ENCODE measurements around the gene CLMN. TPM values are rescaled to one million over a fixed set of nuclear protein-coding genes. Genes with fewer than 3 reads are reported as not detected.

CLMN gene
- polyA plus RNA-seq, 1 donor from 2014 or later = 0.57 TPM

DNA sequence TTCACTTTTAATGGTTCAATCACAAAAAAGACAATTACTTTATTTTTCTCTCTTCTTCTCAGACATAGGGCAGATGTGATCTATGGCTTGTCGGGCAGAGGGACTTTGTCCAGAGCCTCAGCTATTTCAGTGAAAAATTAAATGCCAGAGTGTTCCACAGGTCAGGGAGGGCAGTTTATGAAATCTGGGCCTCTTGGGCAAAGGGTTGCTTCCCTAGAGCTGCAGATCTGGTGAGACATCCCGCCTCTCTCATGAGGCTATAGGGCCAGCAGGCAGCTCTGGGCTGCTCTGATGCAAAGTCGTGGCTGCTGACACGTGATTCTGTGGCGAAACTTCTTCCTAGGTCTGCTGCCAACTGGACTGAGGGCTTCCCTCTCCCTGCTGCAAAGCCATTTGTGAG, 6.0 kb downstream of the CLMN start:
- H3K4me3 ChIP-seq (ENCODE audit: low read length) = no peak overlapping the region
- no peaks in the 10 kb centered on the region for H3K79me2 ChIP-seq (replicated peaks; ENCODE audit: insufficient read depth, low read length)
- H3K36me3 ChIP-seq (ENCODE audit: insufficient read depth, low read length) = no peaks in the 10 kb centered on the region
- H3K9ac ChIP-seq (ENCODE audit: low read length) = no peak overlapping the region
- H2AFZ ChIP-seq (ENCODE audit: low read depth, low read length) = no peak overlapping the region
- TF ChIP-seq SMC3 (conservative IDR thresholded peaks at IDR 0.05; ENCODE audit: poor library complexity) (no peak), TAF1 (IDR thresholded peaks at IDR 0.05; ENCODE audit: low read depth) (no peak), EZH2 (IDR thresholded peaks at IDR 0.05; ENCODE audit: borderline replicate concordance, insufficient read depth, low read length, poor library complexity, severe bottlenecking) (no peak), RAD21 (conservative IDR thresholded peaks at IDR 0.05) (no peak), MXI1 (conservative IDR thresholded peaks at IDR 0.05; ENCODE audit: poor library complexity, severe bottlenecking) (no peak), EP300 (conservative IDR thresholded peaks at IDR 0.05; ENCODE audit: poor library complexity, severe bottlenecking) (no peak)
- TF ChIP-seq, protein P1, sequence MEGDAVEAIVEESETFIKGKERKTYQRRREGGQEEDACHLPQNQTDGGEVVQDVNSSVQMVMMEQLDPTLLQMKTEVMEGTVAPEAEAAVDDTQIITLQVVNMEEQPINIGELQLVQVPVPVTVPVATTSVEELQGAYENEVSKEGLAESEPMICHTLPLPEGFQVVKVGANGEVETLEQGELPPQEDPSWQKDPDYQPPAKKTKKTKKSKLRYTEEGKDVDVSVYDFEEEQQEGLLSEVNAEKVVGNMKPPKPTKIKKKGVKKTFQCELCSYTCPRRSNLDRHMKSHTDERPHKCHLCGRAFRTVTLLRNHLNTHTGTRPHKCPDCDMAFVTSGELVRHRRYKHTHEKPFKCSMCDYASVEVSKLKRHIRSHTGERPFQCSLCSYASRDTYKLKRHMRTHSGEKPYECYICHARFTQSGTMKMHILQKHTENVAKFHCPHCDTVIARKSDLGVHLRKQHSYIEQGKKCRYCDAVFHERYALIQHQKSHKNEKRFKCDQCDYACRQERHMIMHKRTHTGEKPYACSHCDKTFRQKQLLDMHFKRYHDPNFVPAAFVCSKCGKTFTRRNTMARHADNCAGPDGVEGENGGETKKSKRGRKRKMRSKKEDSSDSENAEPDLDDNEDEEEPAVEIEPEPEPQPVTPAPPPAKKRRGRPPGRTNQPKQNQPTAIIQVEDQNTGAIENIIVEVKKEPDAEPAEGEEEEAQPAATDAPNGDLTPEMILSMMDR (IDR thresholded peaks at IDR 0.05; ENCODE audit: poor library complexity, severe bottlenecking) = no peak
- no peaks in the 10 kb centered on the region for H3F3A ChIP-seq (ENCODE audit: insufficient read depth, low read length, poor library complexity, severe bottlenecking)
- H3K27ac ChIP-seq (ENCODE audit: low read length) = no peak overlapping the region
- no peak overlapping the region for H3K4me2 ChIP-seq (ENCODE audit: low read length)
- no peaks in the 10 kb centered on the region for H4K20me1 ChIP-seq (ENCODE audit: insufficient read depth)
- no peaks in the 10 kb centered on the region for H3K9me3 ChIP-seq (ENCODE audit: low read length)
- H3K27me3 ChIP-seq (ENCODE audit: insufficient read depth, low read depth, low read length) = peaks cover 3% of the 10 kb centered on the region
- H3K9me2 ChIP-seq (ENCODE audit: insufficient read depth, low read length) = no peaks in the 10 kb centered on the region

DNA sequence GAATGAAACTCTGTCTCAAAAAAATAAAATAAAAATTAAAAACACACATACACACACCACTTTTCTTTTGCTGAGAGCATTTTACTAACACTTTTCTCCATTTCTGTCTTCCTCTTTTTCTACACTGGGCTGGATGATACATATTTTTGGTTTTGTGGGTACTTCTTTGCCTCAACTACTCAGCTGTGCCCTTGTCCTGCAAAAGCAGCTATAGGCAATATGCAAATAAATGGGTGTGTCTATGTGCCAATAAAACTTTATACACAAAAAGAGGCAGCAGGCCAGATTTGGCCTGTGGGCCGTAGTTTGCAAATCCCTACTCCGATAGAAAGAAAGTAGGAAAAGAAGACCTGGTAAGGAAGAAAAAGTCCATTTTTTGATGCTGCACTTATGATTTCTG, 6.5 kb downstream of the CLMN start:
- H3K27me3 ChIP-seq (ENCODE audit: insufficient read depth, low read depth, low read length) = no peaks in the 10 kb centered on the region
- no peaks in the 10 kb centered on the region for H4K20me1 ChIP-seq (ENCODE audit: insufficient read depth)
- no peaks in the 10 kb centered on the region for H3K9me3 ChIP-seq (ENCODE audit: low read length)
- no peak overlapping the region for H3K27ac ChIP-seq (ENCODE audit: low read length)
- no peaks in the 10 kb centered on the region for H3F3A ChIP-seq (ENCODE audit: insufficient read depth, low read length, poor library complexity, severe bottlenecking)
- H2AFZ ChIP-seq (ENCODE audit: low read depth, low read length) = no peak overlapping the region
- no peak overlapping the region for H3K9ac ChIP-seq (ENCODE audit: low read length)
- no peaks in the 10 kb centered on the region for H3K36me3 ChIP-seq (ENCODE audit: insufficient read depth, low read length)
- no peaks in the 10 kb centered on the region for H3K79me2 ChIP-seq (replicated peaks; ENCODE audit: insufficient read depth, low read length)
- H3K4me3 ChIP-seq (ENCODE audit: low read length) = no peak overlapping the region
- H3K4me2 ChIP-seq (ENCODE audit: low read length) = no peak overlapping the region
- no peak for TF ChIP-seq TAF1 (IDR thresholded peaks at IDR 0.05; ENCODE audit: low read depth)
- TF ChIP-seq, protein P2, sequence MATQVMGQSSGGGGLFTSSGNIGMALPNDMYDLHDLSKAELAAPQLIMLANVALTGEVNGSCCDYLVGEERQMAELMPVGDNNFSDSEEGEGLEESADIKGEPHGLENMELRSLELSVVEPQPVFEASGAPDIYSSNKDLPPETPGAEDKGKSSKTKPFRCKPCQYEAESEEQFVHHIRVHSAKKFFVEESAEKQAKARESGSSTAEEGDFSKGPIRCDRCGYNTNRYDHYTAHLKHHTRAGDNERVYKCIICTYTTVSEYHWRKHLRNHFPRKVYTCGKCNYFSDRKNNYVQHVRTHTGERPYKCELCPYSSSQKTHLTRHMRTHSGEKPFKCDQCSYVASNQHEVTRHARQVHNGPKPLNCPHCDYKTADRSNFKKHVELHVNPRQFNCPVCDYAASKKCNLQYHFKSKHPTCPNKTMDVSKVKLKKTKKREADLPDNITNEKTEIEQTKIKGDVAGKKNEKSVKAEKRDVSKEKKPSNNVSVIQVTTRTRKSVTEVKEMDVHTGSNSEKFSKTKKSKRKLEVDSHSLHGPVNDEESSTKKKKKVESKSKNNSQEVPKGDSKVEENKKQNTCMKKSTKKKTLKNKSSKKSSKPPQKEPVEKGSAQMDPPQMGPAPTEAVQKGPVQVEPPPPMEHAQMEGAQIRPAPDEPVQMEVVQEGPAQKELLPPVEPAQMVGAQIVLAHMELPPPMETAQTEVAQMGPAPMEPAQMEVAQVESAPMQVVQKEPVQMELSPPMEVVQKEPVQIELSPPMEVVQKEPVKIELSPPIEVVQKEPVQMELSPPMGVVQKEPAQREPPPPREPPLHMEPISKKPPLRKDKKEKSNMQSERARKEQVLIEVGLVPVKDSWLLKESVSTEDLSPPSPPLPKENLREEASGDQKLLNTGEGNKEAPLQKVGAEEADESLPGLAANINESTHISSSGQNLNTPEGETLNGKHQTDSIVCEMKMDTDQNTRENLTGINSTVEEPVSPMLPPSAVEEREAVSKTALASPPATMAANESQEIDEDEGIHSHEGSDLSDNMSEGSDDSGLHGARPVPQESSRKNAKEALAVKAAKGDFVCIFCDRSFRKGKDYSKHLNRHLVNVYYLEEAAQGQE (IDR thresholded peaks at IDR 0.05; ENCODE audit: borderline replicate concordance) = no peak
- no peak for TF ChIP-seq EZH2 (IDR thresholded peaks at IDR 0.05; ENCODE audit: borderline replicate concordance, insufficient read depth, low read length, poor library complexity, severe bottlenecking)
- TF ChIP-seq EP300 (conservative IDR thresholded peaks at IDR 0.05; ENCODE audit: poor library complexity, severe bottlenecking) = no peak
- no peak for TF ChIP-seq MXI1 (conservative IDR thresholded peaks at IDR 0.05; ENCODE audit: poor library complexity, severe bottlenecking)
- TF ChIP-seq SMC3 (conservative IDR thresholded peaks at IDR 0.05; ENCODE audit: poor library complexity) = no peak
- H3K9me2 ChIP-seq (ENCODE audit: insufficient read depth, low read length) = no peaks in the 10 kb centered on the region

Measured in neural cell (in vitro differentiated cells).